OCI-LY1 (cell line): ENCODE measurements around the gene NUP54.

ENCODE experiments used
- H2AFZ ChIP-seq: fragments of 200-600 bp; sonication (generic), shearing (Covaris generic); 2 replicates; pipeline ENCODE4 v1.6.0; 2014; ENCODE audit warnings: antibody characterized with exemption, mild to moderate bottlenecking, low read length
- H3F3A ChIP-seq: fragments of 200-600 bp; sonication (generic), shearing (Covaris generic); 2 replicates; pipeline ENCODE4 v1.6.0; 2014; ENCODE audit warnings: mild to moderate bottlenecking, antibody characterized with exemption, low read length, moderate library complexity; ENCODE audit not compliant: insufficient read depth
- H3K27ac ChIP-seq: fragments of 200-600 bp; sonication (generic); 2 replicates; pipeline ENCODE4 v1.5.1; 2014; ENCODE audit warnings: low read length, mixed run types, mild to moderate bottlenecking, low read depth; ENCODE audit not compliant: poor library complexity, severe bottlenecking
- H3K27me3 ChIP-seq: fragments of 200-600 bp; sonication (generic); 2 replicates; pipeline ENCODE4 v1.6.0; 2014; ENCODE audit warnings: antibody characterized with exemption, mild to moderate bottlenecking, low read length, moderate library complexity; ENCODE audit not compliant: insufficient read depth
- H3K36me3 ChIP-seq: fragments of 200-600 bp; sonication (generic); 2 replicates; pipeline ENCODE4 v1.6.1; 2014; ENCODE audit warnings: mild to moderate bottlenecking, antibody characterized with exemption, low read length, moderate library complexity, mixed read lengths; ENCODE audit not compliant: insufficient read depth
- H3K4me1 ChIP-seq: fragments of 200-600 bp; sonication (generic); 2 replicates; pipeline ENCODE4 v1.5.1; 2014; ENCODE audit warnings: mild to moderate bottlenecking, low read length, moderate library complexity; ENCODE audit not compliant: insufficient read depth, severe bottlenecking
- H3K4me2 ChIP-seq: fragments of 200-600 bp; sonication (generic), shearing (Covaris generic); 2 replicates; pipeline ENCODE4 v1.6.1; 2014; ENCODE audit warnings: low read length
- H3K4me3 ChIP-seq: fragments of 200-600 bp; sonication (generic); 2 replicates; pipeline ENCODE4 v1.5.1; 2014; ENCODE audit warnings: low read length, low read depth, mild to moderate bottlenecking, mixed read lengths; ENCODE audit not compliant: poor library complexity, severe bottlenecking
- H3K79me2 ChIP-seq: fragments of 200-600 bp; shearing (Covaris generic); 2 replicates; pipeline ENCODE4 v1.6.1; 2016; ENCODE audit warnings: mixed run types, low read length, mixed read lengths; ENCODE audit not compliant: insufficient read depth
- H3K9ac ChIP-seq: fragments of 200-600 bp; sonication (generic), shearing (Covaris generic); 2 replicates; pipeline ENCODE4 v1.6.1; 2014; ENCODE audit warnings: mild to moderate bottlenecking, low read length, mixed read lengths
- H3K9me2 ChIP-seq: fragments of 200-600 bp; sonication (generic), shearing (Covaris generic); 2 replicates; pipeline ENCODE4 v1.6.1; 2014; ENCODE audit warnings: low read depth, mild to moderate bottlenecking, low read length, mixed read lengths
- H3K9me3 ChIP-seq: fragments of 200-600 bp; shearing (Covaris generic); 2 replicates; pipeline ENCODE4 v1.6.1; 2014; ENCODE audit warnings: low read length, mixed read lengths
- H4K20me1 ChIP-seq: fragments of 200-600 bp; sonication (generic), shearing (Covaris generic); 2 replicates; pipeline ENCODE4 v1.6.0; 2016; ENCODE audit warnings: mild to moderate bottlenecking, low read length; ENCODE audit not compliant: insufficient read depth
- CTCF ChIP-seq: fragments of 200-600 bp; sonication (generic), shearing (Covaris generic); IDR thresholded peaks from 2 replicates; pipeline ENCODE4 v1.5.1; 2017; ENCODE audit warnings: mild to moderate bottlenecking, antibody characterized with exemption, low read length, moderate library complexity, mixed read lengths
- EZH2 ChIP-seq: fragments of 200-600 bp; sonication (generic), shearing (Covaris generic); IDR thresholded peaks from 2 replicates; pipeline ENCODE4 v1.8.0; 2017; ENCODE audit warnings: borderline replicate concordance, mixed run types, mild to moderate bottlenecking, antibody characterized with exemption, low read length, moderate library complexity, mixed read lengths

The NUP54 gene

GRCh38 chr4:76188557-76188956, 40.4 kb upstream of the NUP54 start:
- Histone ChIP-seq H3K27me3 (no peaks in the 10 kb centered on the region), H3K9me3 (no peaks in the 10 kb centered on the region), H3K79me2 (no peaks in the 10 kb centered on the region), H3F3A (no peaks in the 10 kb centered on the region), H3K36me3 (0 out of 2 replicates have a peak, but pooled peaks cover 5% of the 10 kb centered on the region), H4K20me1 (no peaks in the 10 kb centered on the region), H3K4me3 (no peak overlapping the region), H3K4me2 (no peak overlapping the region), H3K9ac (no peak overlapping the region), H2AFZ (no peak overlapping the region), H3K27ac (no peak overlapping the region), H3K9me2 (no peaks in the 10 kb centered on the region), H3K4me1 (no peaks in the 10 kb centered on the region)
- TF ChIP-seq EZH2 = no peak
- TF ChIP-seq CTCF = no peak

GRCh38 chr4:76188149-76188548, 40.0 kb upstream of the NUP54 start:
- Histone ChIP-seq H3K4me1 (no peaks in the 10 kb centered on the region), H3K79me2 (no peaks in the 10 kb centered on the region), H4K20me1 (no peaks in the 10 kb centered on the region), H2AFZ (no peak overlapping the region), H3K4me2 (no peak overlapping the region), H3K36me3 (0 out of 2 replicates have a peak, but pooled peaks cover 5% of the 10 kb centered on the region), H3K4me3 (no peak overlapping the region), H3K9me3 (no peaks in the 10 kb centered on the region), H3F3A (no peaks in the 10 kb centered on the region), H3K27me3 (no peaks in the 10 kb centered on the region), H3K9ac (no peak overlapping the region), H3K9me2 (no peaks in the 10 kb centered on the region), H3K27ac (no peak overlapping the region)
- TF ChIP-seq EZH2 (no peak), CTCF (no peak)

GRCh38 chr4:76187152-76187551, 39.0 kb upstream of the NUP54 start:
- Histone ChIP-seq H3K4me1 (no peaks in the 10 kb centered on the region), H3F3A (no peaks in the 10 kb centered on the region), H3K4me3 (no peak overlapping the region), H3K27ac (no peak overlapping the region), H3K9me3 (no peaks in the 10 kb centered on the region), H3K27me3 (no peaks in the 10 kb centered on the region), H3K9me2 (no peaks in the 10 kb centered on the region), H4K20me1 (no peaks in the 10 kb centered on the region), H3K36me3 (0 out of 2 replicates have a peak, but pooled peaks cover 3% of the 10 kb centered on the region), H3K79me2 (no peaks in the 10 kb centered on the region), H2AFZ (no peak overlapping the region), H3K9ac (no peak overlapping the region), H3K4me2 (no peak overlapping the region)
- TF ChIP-seq EZH2 = no peak
- no peak for TF ChIP-seq CTCF
